Lung (tissue), 12 donors: Measurements from ENCODE around the gene BTC. TPM values are rescaled to one million over a fixed set of nuclear protein-coding genes. Genes with fewer than 3 reads are reported as not detected.

ENCODE experiments used
- ATAC-seq: fragments of 200-7000 bp; cut with Tn5 transposase; one replicate; pipeline ENCODE4 v1.9.1; 2020; ENCODE audit warnings: moderate number of reproducible peaks; ENCODE audit not compliant: insufficient read depth, low FRiP score
- DNase-seq, 3 donors: peaks; one replicate each; pipeline ENCODE4 v3.0.0-alpha.2; 2013 to 2017
- H3K27ac ChIP-seq, 2 donors: one replicate each; pipeline ENCODE4 v1.5.1; 2013; ENCODE audit warnings: mild to moderate bottlenecking in 2 of 2, moderate library complexity in 2 of 2, control low read depth in 1 of 2, inconsistent platforms in 1 of 2, low read depth in 1 of 2, low read length in 1 of 2
- H3K27me3 ChIP-seq, 3 donors: one replicate each; pipeline ENCODE4 v1.5.1; 2013; ENCODE audit warnings: low read length in 2 of 3; ENCODE audit not compliant: control insufficient read depth in 3 of 3, insufficient read depth in 3 of 3
- H3K36me3 ChIP-seq, 4 donors: one replicate each; pipeline ENCODE4 v1.5.1; 2013; ENCODE audit warnings: low read length in 4 of 4, mild to moderate bottlenecking in 1 of 4, moderate library complexity in 1 of 4; ENCODE audit not compliant: control insufficient read depth in 4 of 4, insufficient read depth in 4 of 4
- H3K4me1 ChIP-seq, 5 donors: one replicate each; pipeline ENCODE4 v1.5.1; 2013; ENCODE audit warnings: low read length in 5 of 5, mild to moderate bottlenecking in 2 of 5, moderate library complexity in 1 of 5; ENCODE audit not compliant: control insufficient read depth in 5 of 5, insufficient read depth in 5 of 5
- H3K4me3 ChIP-seq: one replicate; pipeline ENCODE4 v1.5.1; 2013; ENCODE audit warnings: mild to moderate bottlenecking, control low read depth, moderate library complexity
- H3K9ac ChIP-seq, 2 donors: one replicate each; pipeline ENCODE4 v1.5.1; 2013; ENCODE audit warnings: low read length in 2 of 2, control low read depth in 1 of 2; ENCODE audit not compliant: insufficient read depth in 1 of 2
- H3K9me3 ChIP-seq, 4 donors: one replicate each; pipeline ENCODE4 v1.5.1; 2013; ENCODE audit warnings: low read length in 3 of 4, mild to moderate bottlenecking in 1 of 4, moderate library complexity in 1 of 4; ENCODE audit not compliant: control insufficient read depth in 4 of 4, insufficient read depth in 3 of 4
- CTCF ChIP-seq: IDR thresholded peaks from 2 replicates; pipeline ENCODE4 v1.5.1; 2012; ENCODE audit warnings: mild to moderate bottlenecking; ENCODE audit errors: control extremely low read depth, extremely low read depth
- WGBS, 2 donors: extraction: QIAGEN DNeasy Blood & Tissue Kit; methylation state at CpG; one replicate each; pipeline ENCODE4 v1.1.7; 2013; 5-methylcytosine and 5-hydroxymethylcytosine counted together
- polyA plus RNA-seq, 2 donors: library from polyadenylated mRNA; stranded (reverse); fragments of 200-250 nt; gene quantifications; one replicate each; pipeline ENCODE4 v1.2.1, GENCODE V29; 2013
- total RNA-seq, 2 donors: library from RNA; depleted of rRNA in 1 of 2; stranded (reverse); fragments of >200 nt in 1 of 2; gene quantifications; one replicate each; pipeline ENCODE4 v1.2.1, GENCODE V29; 2014 to 2021
- donor health status: control.
- donor health status: control.
- donor health status: Bipolar disorder and iron deficiency.
- donor health status: healthy.
- donor health status: DM: yes; HTN: yes; CAD: no.

The BTC gene
- total and polyA plus RNA-seq, 4 donors: 3.0 to 9.2 (median 4.0) TPM

GRCh38 chr4:74752798-74753197 is 41.5 kb downstream of the BTC start:
- H3K4me1 ChIP-seq: peaks cover 0 to 15% (median 0%) of the 10 kb centered on the region in 5 donors
- H3K27me3 ChIP-seq: no peaks in the 10 kb centered on the region
- no peaks in the 10 kb centered on the region for H3K36me3 ChIP-seq
- DNase-seq (no peak), ATAC-seq (no peak)
- no peak overlapping the region for H3K9ac ChIP-seq
- no peaks in the 10 kb centered on the region for H3K9me3 ChIP-seq
- no peak overlapping the region for H3K27ac ChIP-seq
- no peak overlapping the region for H3K4me3 ChIP-seq
- TF ChIP-seq CTCF: no peak

GRCh38 chr4:74751856-74752255 is 42.5 kb downstream of the BTC start:
- TF ChIP-seq CTCF: no peak
- no peak overlapping the region for H3K9ac ChIP-seq
- ATAC-seq: no peak
- H3K27me3 ChIP-seq: no peaks in the 10 kb centered on the region
- DNase-seq: no peak
- H3K4me1 ChIP-seq: peaks cover 0 to 15% (median 0%) of the 10 kb centered on the region in 5 donors
- no peak overlapping the region for H3K27ac ChIP-seq
- WGBS, 2 donors: 91 to 95% methylated on average over 1 of the region's 1 CpG
- no peak overlapping the region for H3K4me3 ChIP-seq
- no peaks in the 10 kb centered on the region for H3K9me3 ChIP-seq
- H3K36me3 ChIP-seq: no peaks in the 10 kb centered on the region

GRCh38 chr4:74751247-74751646 is 43.1 kb downstream of the BTC start:
- Histone ChIP-seq H3K9me3 (no peaks in the 10 kb centered on the region), H3K27ac (no peak overlapping the region), H3K27me3 (no peaks in the 10 kb centered on the region), H3K9ac (no peak overlapping the region), H3K36me3 (no peaks in the 10 kb centered on the region), H3K4me3 (no peak overlapping the region), H3K4me1 (peaks cover 0 to 15% (median 0%) of the 10 kb centered on the region in 5 donors)
- TF ChIP-seq CTCF: no peak
- ATAC-seq (no peak), DNase-seq (no peak)
- WGBS, 2 donors: 67 to 89% methylated on average over 5 of the region's 5 CpGs

- no peaks in the 10 kb centered on the region for H3K36me3 ChIP-seq
- H3K4me3 ChIP-seq: no peak overlapping the region
- ATAC-seq (no peak), DNase-seq (no peak)
- no peak overlapping the region for H3K9ac ChIP-seq
- H3K27me3 ChIP-seq: no peaks in the 10 kb centered on the region
- H3K9me3 ChIP-seq: no peaks in the 10 kb centered on the region
- no peak overlapping the region for H3K27ac ChIP-seq
- 45 to 63% methylated on average over 1 of the region's 1 CpG for WGBS, 2 donors
- TF ChIP-seq CTCF: no peak
- H3K4me1 ChIP-seq: no peaks in the 10 kb centered on the region
These were observed 52.1 kb downstream of the BTC start for GRCh38 chr4:74742185-74742584.
